ENCODE data around the gene KPNA3.
A peak's percentile ranks its signal among the peaks of the same experiment; 100 is the strongest.

Gene KPNA3

GRCh38 chr13:49670828-49671227 is 121.7 kb downstream of the KPNA3 start:
- no peak for DNase-seq

- DNase-seq: peak; percentile 36
Observed at GRCh38 chr13:49669735-49670309, 122.7 kb downstream of the KPNA3 start.

GRCh38 chr13:49667773-49668172 is 124.7 kb downstream of the KPNA3 start:
- DNase-seq: no peak

- DNase-seq: no peak
Observed at GRCh38 chr13:49664606-49665005, 127.9 kb downstream of the KPNA3 start.

- DNase-seq: no peak
Observed at GRCh38 chr13:49657241-49657641, 135.2 kb downstream of the KPNA3 start.

GRCh38 chr13:49655906-49656305 is 136.6 kb downstream of the KPNA3 start:
- DNase-seq: no peak

- no peak for DNase-seq
Observed at GRCh38 chr13:49654011-49654410, 138.5 kb downstream of the KPNA3 start.

GRCh38 chr13:49653478-49653877 is 139.0 kb downstream of the KPNA3 start:
- no peak for DNase-seq

- DNase-seq: peak; percentile 67
Observed at GRCh38 chr13:49652355-49653305, 139.9 kb downstream of the KPNA3 start.

GRCh38 chr13:49651570-49652354 is 140.7 kb downstream of the KPNA3 start:
- DNase-seq: peak; percentile 20

- no peak for DNase-seq
Observed at GRCh38 chr13:49649963-49650312, 142.5 kb downstream of the KPNA3 start.

Data from DMS153 (cell line).